GM12878 (cell line): ENCODE measurements around the gene FAM234B. TPM values are rescaled to one million over a fixed set of nuclear protein-coding genes. Genes with fewer than 3 reads are reported as not detected.

ENCODE experiments used
- ASH2L ChIP-seq: fragments of 300-600, 200-600 bp; sonication (generic); IDR thresholded peaks from 2 replicates; pipeline ENCODE4 v1.6.1; 2017; ENCODE audit warnings: low read depth, mild to moderate bottlenecking, borderline replicate concordance
- ATF3 ChIP-seq: IDR thresholded peaks from 2 replicates; pipeline ENCODE4 v1.6.1; 2011; ENCODE audit warnings: low read depth, mild to moderate bottlenecking, low read length, moderate library complexity, borderline replicate concordance; ENCODE audit errors: extremely low read depth
- BCL11A ChIP-seq: IDR thresholded peaks from 2 replicates; pipeline ENCODE4 v1.6.1; 2011; ENCODE audit warnings: low read depth, low read length
- CTCF ChIP-seq, 3 experiments: IDR thresholded peaks in 2 of 3; conservative IDR thresholded peaks in 1 of 3; 2 replicates each; pipeline ENCODE4 v1.5.1; 2011; ENCODE audit warnings: low read depth in 3 of 3, low read length in 3 of 3, mild to moderate bottlenecking in 3 of 3, control low read depth in 2 of 3, moderate library complexity in 2 of 3, inconsistent platforms in 1 of 3, mixed read lengths in 1 of 3; ENCODE audit not compliant: control insufficient read depth in 2 of 3, insufficient read depth in 1 of 3; ENCODE audit errors: extremely low read depth in 1 of 3
- IRF3 ChIP-seq: fragments of 450-650 bp; IDR thresholded peaks from 2 replicates; pipeline ENCODE4 v1.6.1; 2014; ENCODE audit warnings: mild to moderate bottlenecking
- PBX3 ChIP-seq: IDR thresholded peaks from 2 replicates; pipeline ENCODE4 v1.6.1; 2011; ENCODE audit warnings: mild to moderate bottlenecking, low read depth, low read length, moderate library complexity; ENCODE audit not compliant: insufficient replicate concordance
- SUZ12 ChIP-seq: fragments of 200-600 bp; sonication (generic); IDR thresholded peaks from one replicate; pipeline ENCODE4 v1.6.1; 2018; ENCODE audit warnings: antibody characterized with exemption, mild to moderate bottlenecking; ENCODE audit not compliant: unreplicated experiment
- YBX1 ChIP-seq: fragments of 450-650 bp; IDR thresholded peaks from 2 replicates; pipeline ENCODE4 v1.6.1; 2016; ENCODE audit warnings: antibody characterized with exemption
- ZNF384 ChIP-seq: IDR thresholded peaks from 2 replicates; pipeline ENCODE4 v1.6.1; 2012; ENCODE audit warnings: low read depth, mild to moderate bottlenecking, low read length, improper control_type of control experiment, borderline replicate concordance
- polyA plus RNA-seq, 11 experiments: library from polyadenylated mRNA; depleted of rRNA in 4 of 11; unstranded in 6 of 11; stranded (reverse) in 5 of 11; fragments of >200 nt; fragmentation: Nextera tagmentation in 4 of 11; fragmentation: Illumina TruSeq in 1 of 11; extraction: Ambion mirVana in 4 of 11; extraction: Trizol in 1 of 11; gene quantifications; 1 replicate in 1 of 11; 2 replicates in 10 of 11; pipeline versions ENCODE4 v1.2.1 to v1.2.3, GENCODE V29; 2011 to 2016; ENCODE audit warnings: inconsistent platforms in 2 of 11, missing spikeins in 2 of 11, low read depth in 1 of 11
- total RNA-seq, 4 experiments: library from RNA; depleted of rRNA in 3 of 4; stranded (reverse); fragments of >200 nt in 3 of 4; fragmentation: Illumina TruSeq in 1 of 4; extraction: Trizol in 1 of 4; gene quantifications; 2 replicates each; pipeline versions ENCODE4 v1.2.1 to v1.2.3, GENCODE V29; 2013 to 2021

FAM234B gene
- total and polyA plus RNA-seq, 10 of the 15 experiments (the other 5 are each of a cell fraction or from before 2014, with no cell fraction given) = 0.09 to 2.8 (median 0.18) TPM

GRCh38 chr12:13103391-13104033, 59.3 kb downstream of the FAM234B start, which contains the start of gene GSG1 (continued):
- TF ChIP-seq CTCF (IDR thresholded peaks at IDR 0.05 in 2 of 3, conservative IDR thresholded peaks at IDR 0.05 in 1 of 3; ENCODE audit: control insufficient read depth in 2 of 3, extremely low read depth in 1 of 3, insufficient read depth in 1 of 3, low read depth in 3 of 3, low read length in 3 of 3) (no peak), ZNF384 (no peak), ASH2L (no peak), PBX3 (no peak), ATF3 (no peak), SUZ12 (no peak), YBX1 (no peak), IRF3 (no peak), BCL11A (no peak)
- TF ChIP-seq, all 136 proteins: peak for 0
